Measurements from ENCODE around the gene TRAPPC12. TPM values are rescaled to one million over a fixed set of nuclear protein-coding genes. Genes with fewer than 3 reads are reported as not detected.
A peak's percentile ranks its signal among the peaks of the same experiment; 100 is the strongest.

TRAPPC12 gene
- total RNA-seq, 1 experiment from 2014 or later: 72.8 TPM

- no peak for TF ChIP-seq STAT6 (CRISPR knock-in tag; conservative IDR thresholded peaks at IDR 0.05; ENCODE audit: low read depth)
Measured at GRCh38 chr2:3398857-3399256, 19.4 kb downstream of the TRAPPC12 start (continued).

- TF ChIP-seq IRF2 (CRISPR knock-in tag; IDR thresholded peaks at IDR 0.05; ENCODE audit: borderline replicate concordance, low read depth) (no peak), ZNF671 (CRISPR knock-in tag; IDR thresholded peaks at IDR 0.05) (no peak), RORB (CRISPR knock-in tag; IDR thresholded peaks at IDR 0.05) (no peak), FOXK1 (CRISPR knock-in tag; IDR thresholded peaks at IDR 0.05) (no peak), ERG (CRISPR knock-in tag; IDR thresholded peaks at IDR 0.05) (no peak), SMAD3 (CRISPR knock-in tag; IDR thresholded peaks at IDR 0.05; ENCODE audit: borderline replicate concordance) (no peak)
- CTCF ChIA-PET: interaction anchor here (0.8 to 1.2 kb wide), 3 partner anchors 22 to 92 kb away, joined by 3 to 7 read pairs (median 3); partner anchors contain the start of gene EIPR1
- H3K27me3 Mint-ChIP-seq (ENCODE audit: low read depth): no peaks in the 10 kb centered on the region
- peaks cover 30% of the 10 kb centered on the region for H3K9me3 Mint-ChIP-seq
- ATAC-seq (peak; percentile 56), DNase-seq (ENCODE audit: low spot score) (no peak)
- H3K27ac Mint-ChIP-seq: no peak overlapping the region
- POLR2A ChIA-PET: no interaction called here
- peaks cover 55% of the 10 kb centered on the region for H3K36me3 Mint-ChIP-seq
- H3K4me3 Mint-ChIP-seq: no peak overlapping the region
- peaks cover 20% of the 10 kb centered on the region for H3K4me1 Mint-ChIP-seq
Measured at GRCh38 chr2:3399381-3399780, 19.9 kb downstream of the TRAPPC12 start.

- no peak for DNase-seq (ENCODE audit: low spot score)
- peak; percentile 66 for ATAC-seq
- peak overlapping the region; percentile 54; the same call in 1 of the 2 replicates for H3K27ac Mint-ChIP-seq
Measured at GRCh38 chr2:3399829-3400228, 20.3 kb downstream of the TRAPPC12 start.

GRCh38 chr2:3403587-3404334 lies 24.3 kb downstream of the TRAPPC12 start:
- ChIA-PET CTCF (no interaction called here), POLR2A (no interaction called here)
- H3K36me3 Mint-ChIP-seq: peaks cover 17% of the 10 kb centered on the region; the same call in 1 of the 2 replicates
- H3K9me3 Mint-ChIP-seq: no peaks in the 10 kb centered on the region
- H3K4me1 Mint-ChIP-seq: peaks cover 15% of the 10 kb centered on the region
- TF ChIP-seq FOXK1 (CRISPR knock-in tag; IDR thresholded peaks at IDR 0.05): no peak
- TF ChIP-seq ZBTB43 (CRISPR knock-in tag; IDR thresholded peaks at IDR 0.05): no peak
- ATAC-seq: no peak
- no peak overlapping the region for H3K27ac Mint-ChIP-seq
- H3K4me3 Mint-ChIP-seq: no peak overlapping the region
- DNase-seq (ENCODE audit: low spot score): no peak
- H3K27me3 Mint-ChIP-seq (ENCODE audit: low read depth): no peaks in the 10 kb centered on the region

More at GRCh38 chr2:3399829-3400228, 20.3 kb downstream of the TRAPPC12 start:
- Mint-ChIP-seq H3K4me1 (peaks cover 20% of the 10 kb centered on the region), H3K27me3 (ENCODE audit: low read depth) (no peaks in the 10 kb centered on the region), H3K36me3 (peaks cover 52% of the 10 kb centered on the region), H3K4me3 (no peak overlapping the region), H3K9me3 (peaks cover 28% of the 10 kb centered on the region)
- ChIA-PET CTCF (interaction anchor here (0.8 kb wide), 2 partner anchors 22 to 92 kb away, joined by 3 read pairs; partner anchors contain the start of gene EIPR1), POLR2A (no interaction called here)
- no peak for TF ChIP-seq TEAD1 (CRISPR knock-in tag; IDR thresholded peaks at IDR 0.05)
- no peak for TF ChIP-seq MYBL2 (CRISPR knock-in tag; IDR thresholded peaks at IDR 0.05)
- no peak for TF ChIP-seq ZNF317 (CRISPR knock-in tag; IDR thresholded peaks at IDR 0.05; ENCODE audit: borderline replicate concordance, low read depth)
- TF ChIP-seq FOXJ3 (CRISPR knock-in tag; IDR thresholded peaks at IDR 0.05; ENCODE audit: borderline replicate concordance): no peak
- no peak for TF ChIP-seq GABPB1 (CRISPR knock-in tag; IDR thresholded peaks at IDR 0.05)
- no peak for TF ChIP-seq PREB (CRISPR knock-in tag; IDR thresholded peaks at IDR 0.05; ENCODE audit: borderline replicate concordance)
- no peak for TF ChIP-seq ZNF219 (CRISPR knock-in tag; IDR thresholded peaks at IDR 0.05; ENCODE audit: borderline replicate concordance)
